ENCODE measurements around the gene HOPX. TPM values are rescaled to one million over a fixed set of nuclear protein-coding genes. Genes with fewer than 3 reads are reported as not detected.

Gene HOPX
- total RNA-seq, 2 donors from 2014 or later: 2.0 to 3.1 TPM

- no peak overlapping the region for H3K4me3 ChIP-seq
- H3K4me1 ChIP-seq (ENCODE audit: control insufficient read depth in 1 of 2, low read depth in 2 of 2): no peaks in the 10 kb centered on the region
- no peaks in the 10 kb centered on the region for H3K36me3 ChIP-seq
- ATAC-seq (ENCODE audit: insufficient number of reproducible peaks, low FRiP score, low read depth) (no peak), DNase-seq (ENCODE audit: low spot score) (no peak)
- no peak for TF ChIP-seq CTCF (IDR thresholded peaks at IDR 0.05)
- H3K9me3 ChIP-seq: peaks cover 5% of the 10 kb centered on the region
- no peaks in the 10 kb centered on the region for H3K27me3 ChIP-seq (replicated peaks; ENCODE audit: insufficient read depth)
- H3K27ac ChIP-seq: no peak overlapping the region
Observed at GRCh38 chr4:56646341-56646740, 34.8 kb downstream of the HOPX start.

- no peak overlapping the region for H3K27ac ChIP-seq
- H3K4me3 ChIP-seq: no peak overlapping the region
- H3K36me3 ChIP-seq: no peaks in the 10 kb centered on the region
- DNase-seq (ENCODE audit: low spot score): no peak
- H3K9me3 ChIP-seq: peaks cover 5% of the 10 kb centered on the region
- H3K4me1 ChIP-seq (ENCODE audit: control insufficient read depth in 1 of 2, low read depth in 2 of 2): no peaks in the 10 kb centered on the region
- no peak for TF ChIP-seq CTCF (IDR thresholded peaks at IDR 0.05)
- ATAC-seq (ENCODE audit: insufficient number of reproducible peaks, low FRiP score, low read depth): no peak
- no peaks in the 10 kb centered on the region for H3K27me3 ChIP-seq (replicated peaks; ENCODE audit: insufficient read depth)
Observed at GRCh38 chr4:56643596-56643995, 37.5 kb downstream of the HOPX start.

GRCh38 chr4:56641494-56642051 is 39.5 kb downstream of the HOPX start:
- peaks cover 4% of the 10 kb centered on the region for H3K9me3 ChIP-seq
- H3K27ac ChIP-seq: no peak overlapping the region
- no peak for ATAC-seq (ENCODE audit: insufficient number of reproducible peaks, low FRiP score, low read depth)
- TF ChIP-seq CTCF (IDR thresholded peaks at IDR 0.05): peak; percentile 15
- no peaks in the 10 kb centered on the region for H3K4me1 ChIP-seq (ENCODE audit: control insufficient read depth in 1 of 2, low read depth in 2 of 2)
- no peaks in the 10 kb centered on the region for H3K36me3 ChIP-seq
- no peak overlapping the region for H3K4me3 ChIP-seq
- no peaks in the 10 kb centered on the region for H3K27me3 ChIP-seq (replicated peaks; ENCODE audit: insufficient read depth)
- no peak for DNase-seq (ENCODE audit: low spot score)

GRCh38 chr4:56640621-56641493 is 40.2 kb downstream of the HOPX start:
- no peak overlapping the region for H3K4me3 ChIP-seq
- H3K4me1 ChIP-seq (ENCODE audit: control insufficient read depth in 1 of 2, low read depth in 2 of 2): no peaks in the 10 kb centered on the region
- no peaks in the 10 kb centered on the region for H3K27me3 ChIP-seq (replicated peaks; ENCODE audit: insufficient read depth)
- H3K27ac ChIP-seq: no peak overlapping the region
- TF ChIP-seq CTCF (IDR thresholded peaks at IDR 0.05): no peak
- no peaks in the 10 kb centered on the region for H3K9me3 ChIP-seq
- no peaks in the 10 kb centered on the region for H3K36me3 ChIP-seq
- no peak for ATAC-seq (ENCODE audit: insufficient number of reproducible peaks, low FRiP score, low read depth)
- no peak for DNase-seq (ENCODE audit: low spot score)

GRCh38 chr4:56637791-56638190 is 43.3 kb downstream of the HOPX start:
- H3K36me3 ChIP-seq: no peaks in the 10 kb centered on the region
- no peak for TF ChIP-seq CTCF (IDR thresholded peaks at IDR 0.05)
- ATAC-seq (ENCODE audit: insufficient number of reproducible peaks, low FRiP score, low read depth) (no peak), DNase-seq (ENCODE audit: low spot score) (no peak)
- H3K27me3 ChIP-seq (replicated peaks; ENCODE audit: insufficient read depth): no peaks in the 10 kb centered on the region
- H3K4me1 ChIP-seq (ENCODE audit: control insufficient read depth in 1 of 2, low read depth in 2 of 2): no peaks in the 10 kb centered on the region
- no peak overlapping the region for H3K27ac ChIP-seq
- no peaks in the 10 kb centered on the region for H3K9me3 ChIP-seq
- H3K4me3 ChIP-seq: no peak overlapping the region
